Thoracic aorta (tissue), 2 donors: ENCODE data around the gene ARMC3. TPM values are rescaled to one million over a fixed set of nuclear protein-coding genes. Genes with fewer than 3 reads are reported as not detected.

Source experiments
- ATAC-seq: fragments of 150-250 bp; one replicate; pipeline ENCODE4 v1.8.0; 2017; ENCODE audit warnings: low read depth; ENCODE audit not compliant: insufficient number of reproducible peaks, low FRiP score
- DNase-seq: peaks from one replicate; pipeline ENCODE4 v3.0.0-alpha.2; 2020; ENCODE audit warnings: low spot score
- H3K27ac ChIP-seq, 2 donors: fragments of 200-600 bp; sonication (generic); 1 replicate in 1 of 2; 2 replicates in 1 of 2; pipeline ENCODE4 v1.5.1; 2016; ENCODE audit warnings: mild to moderate bottlenecking in 2 of 2, moderate library complexity in 2 of 2
- H3K27me3 ChIP-seq: fragments of 200-600 bp; sonication (generic); replicated peaks from 2 replicates; pipeline ENCODE4 v1.6.0; 2016; ENCODE audit warnings: mild to moderate bottlenecking; ENCODE audit not compliant: insufficient read depth
- H3K36me3 ChIP-seq: fragments of 200-600 bp; sonication (generic); one replicate; pipeline ENCODE4 v1.5.1; 2016
- H3K4me1 ChIP-seq, 2 donors: fragments of 200-600 bp; sonication (generic); 1 replicate in 1 of 2; 2 replicates in 1 of 2; pipeline versions ENCODE4 v1.5.1 to v1.6.0; 2016; ENCODE audit warnings: low read depth in 2 of 2, mild to moderate bottlenecking in 1 of 2; ENCODE audit not compliant: control insufficient read depth in 1 of 2
- H3K4me3 ChIP-seq: fragments of 200-600 bp; sonication (generic); 2 replicates; pipeline ENCODE4 v1.5.1; 2016; ENCODE audit warnings: mild to moderate bottlenecking
- H3K9me3 ChIP-seq: fragments of 200-600 bp; sonication (generic); 2 replicates; pipeline ENCODE4 v1.5.1; 2016
- total RNA-seq, 2 donors: library from RNA; depleted of rRNA; stranded (reverse); fragments of >200 nt; gene quantifications; one replicate each; pipeline versions ENCODE4 v1.1.0 to v1.2.3, GENCODE V29; 2016
- TF ChIP-seq, protein P1 (sequence below): fragments of 200-600 bp; sonication (generic); IDR thresholded peaks from one replicate; pipeline ENCODE4 v1.5.1; 2019; ENCODE audit warnings: antibody characterized with exemption

ARMC3 gene, protein sequence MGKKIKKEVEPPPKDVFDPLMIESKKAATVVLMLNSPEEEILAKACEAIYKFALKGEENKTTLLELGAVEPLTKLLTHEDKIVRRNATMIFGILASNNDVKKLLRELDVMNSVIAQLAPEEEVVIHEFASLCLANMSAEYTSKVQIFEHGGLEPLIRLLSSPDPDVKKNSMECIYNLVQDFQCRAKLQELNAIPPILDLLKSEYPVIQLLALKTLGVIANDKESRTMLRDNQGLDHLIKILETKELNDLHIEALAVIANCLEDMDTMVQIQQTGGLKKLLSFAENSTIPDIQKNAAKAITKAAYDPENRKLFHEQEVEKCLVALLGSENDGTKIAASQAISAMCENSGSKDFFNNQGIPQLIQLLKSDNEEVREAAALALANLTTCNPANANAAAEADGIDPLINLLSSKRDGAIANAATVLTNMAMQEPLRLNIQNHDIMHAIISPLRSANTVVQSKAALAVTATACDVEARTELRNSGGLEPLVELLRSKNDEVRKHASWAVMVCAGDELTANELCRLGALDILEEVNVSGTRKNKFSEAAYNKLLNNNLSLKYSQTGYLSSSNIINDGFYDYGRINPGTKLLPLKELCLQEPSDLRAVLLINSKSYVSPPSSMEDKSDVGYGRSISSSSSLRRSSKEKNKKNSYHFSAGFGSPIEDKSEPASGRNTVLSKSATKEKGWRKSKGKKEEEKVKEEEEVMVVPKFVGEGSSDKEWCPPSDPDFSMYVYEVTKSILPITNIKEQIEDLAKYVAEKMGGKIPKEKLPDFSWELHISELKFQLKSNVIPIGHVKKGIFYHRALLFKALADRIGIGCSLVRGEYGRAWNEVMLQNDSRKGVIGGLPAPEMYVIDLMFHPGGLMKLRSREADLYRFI
- total RNA-seq: not detected

DNA sequence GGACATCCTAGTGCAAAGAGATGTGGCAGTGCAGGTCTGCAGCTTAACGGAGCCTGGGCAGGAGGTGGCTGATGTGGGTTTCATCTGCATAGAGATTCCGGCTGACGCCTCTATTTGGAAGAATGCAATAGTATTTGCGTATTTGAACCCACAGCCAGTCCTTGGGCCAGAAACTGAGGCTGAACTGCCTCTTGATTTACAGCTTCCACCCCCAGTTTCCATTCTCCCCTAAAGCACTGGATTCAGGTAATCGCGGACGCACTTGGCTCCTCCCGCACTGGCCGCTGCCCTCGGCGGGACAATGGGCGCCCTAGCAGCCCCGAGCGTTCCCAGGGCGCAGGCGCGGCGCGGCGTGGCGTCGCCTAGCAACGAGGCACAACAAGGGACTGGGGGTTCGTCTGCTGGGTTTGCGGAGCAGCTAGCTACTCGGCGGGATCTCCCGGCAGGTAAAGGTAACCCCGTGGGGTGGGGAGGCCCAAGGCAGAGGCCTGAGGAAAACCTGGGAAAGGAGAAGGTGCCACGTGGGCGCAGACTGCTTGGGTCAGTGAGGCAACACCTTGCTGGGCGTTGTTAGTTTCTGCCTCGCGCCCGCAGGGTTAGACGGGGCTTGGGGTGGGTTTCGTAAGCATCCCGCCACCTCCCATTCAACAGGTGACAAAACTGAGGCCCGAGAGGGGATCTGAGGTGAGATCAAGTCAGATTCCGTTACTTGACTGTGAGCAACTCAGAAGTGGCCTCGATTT is at the start of gene ARMC3:
Gene ARMC3, plus strand, starts transcription at position 393 of the 743 bp plus-strand sequence. CDS start 3,944 bp downstream, outside the sequence.
- DNase-seq: no peak
- Histone ChIP-seq H3K4me3 (peak within 1 kb of the TSS; percentile 71), H3K9me3 (no peaks in the 10 kb centered on the region), H3K27me3 (no peaks in the 10 kb centered on the region), H3K36me3 (no peaks in the 10 kb centered on the region), H3K4me1 (peaks cover 12 to 28% of the 10 kb centered on the region in 2 donors), H3K27ac (no peak within 1 kb of the TSS)
- ATAC-seq: peak; percentile 39
- TF ChIP-seq, protein P1, sequence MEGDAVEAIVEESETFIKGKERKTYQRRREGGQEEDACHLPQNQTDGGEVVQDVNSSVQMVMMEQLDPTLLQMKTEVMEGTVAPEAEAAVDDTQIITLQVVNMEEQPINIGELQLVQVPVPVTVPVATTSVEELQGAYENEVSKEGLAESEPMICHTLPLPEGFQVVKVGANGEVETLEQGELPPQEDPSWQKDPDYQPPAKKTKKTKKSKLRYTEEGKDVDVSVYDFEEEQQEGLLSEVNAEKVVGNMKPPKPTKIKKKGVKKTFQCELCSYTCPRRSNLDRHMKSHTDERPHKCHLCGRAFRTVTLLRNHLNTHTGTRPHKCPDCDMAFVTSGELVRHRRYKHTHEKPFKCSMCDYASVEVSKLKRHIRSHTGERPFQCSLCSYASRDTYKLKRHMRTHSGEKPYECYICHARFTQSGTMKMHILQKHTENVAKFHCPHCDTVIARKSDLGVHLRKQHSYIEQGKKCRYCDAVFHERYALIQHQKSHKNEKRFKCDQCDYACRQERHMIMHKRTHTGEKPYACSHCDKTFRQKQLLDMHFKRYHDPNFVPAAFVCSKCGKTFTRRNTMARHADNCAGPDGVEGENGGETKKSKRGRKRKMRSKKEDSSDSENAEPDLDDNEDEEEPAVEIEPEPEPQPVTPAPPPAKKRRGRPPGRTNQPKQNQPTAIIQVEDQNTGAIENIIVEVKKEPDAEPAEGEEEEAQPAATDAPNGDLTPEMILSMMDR: no peak

DNA sequence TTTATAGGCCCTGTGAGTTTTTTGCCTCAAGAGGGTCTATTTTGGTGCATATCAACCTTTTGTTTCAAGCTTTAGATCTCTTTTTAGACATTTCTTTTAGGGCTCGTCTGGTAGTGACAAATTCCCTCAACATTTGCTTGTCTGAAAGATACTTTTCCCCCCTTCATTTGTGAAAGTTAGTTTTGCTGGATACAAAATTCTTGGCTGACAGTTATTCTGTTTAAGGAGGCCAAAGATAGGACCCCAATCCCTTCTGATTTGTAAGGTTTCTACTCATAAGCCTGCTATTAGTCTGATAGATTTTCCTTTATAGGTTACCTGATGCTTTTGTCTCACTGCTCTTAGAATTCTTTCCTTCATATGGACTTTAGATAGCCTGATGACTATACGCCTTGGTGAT is 36.1 kb upstream of the ARMC3 start:
- no peak overlapping the region for H3K27ac ChIP-seq
- H3K9me3 ChIP-seq: peaks cover 20% of the 10 kb centered on the region
- TF ChIP-seq, protein P1: no peak
- no peaks in the 10 kb centered on the region for H3K4me1 ChIP-seq
- H3K4me3 ChIP-seq: no peak overlapping the region
- DNase-seq (no peak), ATAC-seq (no peak)
- H3K36me3 ChIP-seq: no peaks in the 10 kb centered on the region
- H3K27me3 ChIP-seq: no peaks in the 10 kb centered on the region

DNA sequence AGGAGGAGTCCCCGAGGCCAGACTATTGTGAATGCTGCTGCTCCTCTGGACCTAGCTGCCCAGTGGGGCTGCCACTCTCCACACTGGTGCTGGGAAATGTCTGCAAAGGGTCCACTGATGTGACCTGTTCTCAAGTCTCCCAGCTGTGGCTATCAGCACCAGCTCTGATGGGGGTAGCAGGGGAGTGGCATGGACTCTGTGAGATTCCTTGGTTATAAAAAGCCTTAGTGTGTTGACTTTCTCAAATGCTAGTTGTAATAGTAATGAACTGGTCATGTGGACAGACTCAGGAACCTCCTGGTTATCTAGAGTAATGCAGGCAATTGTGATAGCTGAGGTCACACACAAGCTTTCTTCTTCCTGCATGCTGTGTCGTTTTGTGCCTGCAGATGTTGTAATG is 34.1 kb upstream of the ARMC3 start:
- TF ChIP-seq, protein P1: no peak
- DNase-seq (no peak), ATAC-seq (no peak)
- Histone ChIP-seq H3K27me3 (no peaks in the 10 kb centered on the region), H3K36me3 (no peaks in the 10 kb centered on the region), H3K9me3 (peaks cover 20% of the 10 kb centered on the region), H3K4me1 (no peaks in the 10 kb centered on the region), H3K27ac (no peak overlapping the region), H3K4me3 (no peak overlapping the region)

DNA sequence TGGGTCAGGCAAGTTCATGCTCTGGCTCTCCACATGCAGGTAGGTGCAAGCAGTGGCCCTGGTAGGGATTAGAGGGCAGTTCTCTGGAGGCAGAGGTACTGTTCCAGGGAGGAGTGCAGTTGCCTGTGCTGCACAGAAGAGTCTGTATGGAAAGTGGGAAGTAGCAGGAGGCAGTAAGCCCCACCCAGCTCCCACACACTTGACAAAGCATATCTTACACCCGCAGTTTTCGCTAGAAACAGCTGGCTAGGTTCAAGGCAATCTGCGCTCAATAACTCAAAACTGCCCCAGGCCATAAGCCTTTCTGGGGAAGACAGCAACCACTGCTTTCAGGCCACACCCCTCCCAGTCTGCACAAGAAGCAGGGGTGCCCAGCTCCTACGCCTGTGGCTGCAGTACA is 33.1 kb upstream of the ARMC3 start:
- H3K27me3 ChIP-seq: no peaks in the 10 kb centered on the region
- DNase-seq (no peak), ATAC-seq (no peak)
- TF ChIP-seq, protein P1: no peak
- no peaks in the 10 kb centered on the region for H3K36me3 ChIP-seq
- H3K27ac ChIP-seq: no peak overlapping the region
- no peaks in the 10 kb centered on the region for H3K4me1 ChIP-seq
- no peak overlapping the region for H3K4me3 ChIP-seq
- peaks cover 17% of the 10 kb centered on the region for H3K9me3 ChIP-seq
